ENCODE measurements around the gene HSFY2.
"Not testable (repeated sequence)": the region's sequence is repeated elsewhere in the genome, so short reads cannot be mapped to it uniquely, and the experiment has no call there.

The HSFY2 gene

GRCh38 chrY:18773635-18774034, at the start of gene HSFY2:
HSFY2 (minus strand) TSS chrY:18773735; CDS start chrY:18773618, 117 bp downstream.
- not testable (repeated sequence) for DNase-seq (ENCODE audit: low spot score)

DNA sequence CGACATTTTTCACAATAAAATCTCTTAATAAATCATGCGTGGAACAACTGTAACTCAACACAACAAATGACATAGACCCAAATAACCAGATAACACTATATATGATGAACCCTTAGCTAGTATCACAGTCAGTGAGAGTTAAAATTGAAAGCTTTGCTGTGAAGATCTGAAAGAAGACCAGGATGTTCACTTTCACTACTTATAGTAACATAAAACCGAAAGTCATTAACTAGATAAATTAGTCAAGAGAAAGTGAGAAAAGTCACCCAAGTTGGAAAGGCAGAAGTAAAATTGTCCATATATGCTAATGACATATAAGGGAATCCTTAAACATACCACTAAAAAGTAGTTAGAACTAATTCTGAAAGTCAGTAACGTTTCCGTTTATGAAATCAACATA, 42.2 kb upstream of the HSFY2 start:
- not testable (repeated sequence) for DNase-seq (ENCODE audit: low spot score)

DNA sequence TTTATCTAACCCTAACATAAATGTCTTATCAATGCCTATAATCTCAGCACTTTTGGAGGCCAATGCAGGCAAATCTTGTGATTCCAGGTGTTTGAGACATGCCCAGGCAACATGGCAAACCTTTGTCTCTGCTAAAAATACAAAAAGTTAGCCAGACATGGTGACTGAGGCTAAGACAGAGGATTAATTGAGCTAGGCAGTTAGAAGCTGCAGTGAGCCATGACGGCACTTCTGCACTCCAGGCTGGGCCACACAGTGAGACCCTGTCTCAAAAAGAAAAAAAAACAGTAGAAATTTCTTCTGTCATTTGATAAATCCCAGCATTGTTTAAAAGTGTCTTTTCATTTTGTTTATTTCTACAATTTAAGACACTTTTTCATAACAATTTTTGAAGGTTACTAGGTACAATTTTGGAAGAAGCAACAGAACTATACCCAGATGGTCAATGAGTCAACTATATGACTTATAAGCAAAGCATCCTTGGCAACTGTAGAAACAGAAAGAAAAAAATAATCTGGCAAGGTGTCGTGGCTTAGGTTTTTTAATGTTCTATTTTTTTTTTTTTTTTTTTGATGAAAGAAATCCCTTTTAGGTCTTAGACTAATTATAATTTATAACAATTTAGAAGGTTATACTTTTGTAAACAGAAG, 15.3 kb upstream of the HSFY2 start:
- not testable (repeated sequence) for DNase-seq (ENCODE audit: low spot score)

- not testable (repeated sequence) for DNase-seq (ENCODE audit: low spot score)
These were observed 19.5 kb downstream of the HSFY2 start for GRCh38 chrY:18754077-18754476.

GRCh38 chrY:18753133-18753815, 20.3 kb downstream of the HSFY2 start:
- DNase-seq (ENCODE audit: low spot score) = not testable (repeated sequence)

- not testable (repeated sequence) for DNase-seq (ENCODE audit: low spot score)
These were observed 49.8 kb downstream of the HSFY2 start for GRCh38 chrY:18723714-18724113.
